HG02759 (cell line): ENCODE results near the gene CDS2.

Experiments
- ATAC-seq: cut with Tn5 transposase; IDR thresholded peaks from one replicate; pipeline ENCODE4 v1.9.1; 2021; ENCODE audit warnings: mild to moderate bottlenecking, moderate library complexity; ENCODE audit not compliant: unreplicated experiment

Gene CDS2

DNA sequence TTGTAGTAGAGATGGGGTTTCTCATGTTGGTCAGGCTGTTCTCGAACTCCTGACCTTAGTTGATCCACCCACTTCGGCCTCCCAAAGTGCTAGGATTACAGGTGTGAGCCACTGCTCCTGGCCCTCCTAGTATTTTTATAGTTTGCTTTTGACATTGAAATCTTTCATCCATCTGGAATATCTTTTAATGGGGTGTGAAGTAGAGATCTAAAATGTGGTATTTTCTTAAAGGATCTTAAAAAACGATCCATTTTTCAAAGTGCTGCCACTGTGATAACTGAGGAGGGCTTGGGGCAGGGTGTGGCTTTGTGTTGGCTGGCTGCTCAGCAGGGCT lies 23.1 kb downstream of the CDS2 start:
- no peak for ATAC-seq

DNA sequence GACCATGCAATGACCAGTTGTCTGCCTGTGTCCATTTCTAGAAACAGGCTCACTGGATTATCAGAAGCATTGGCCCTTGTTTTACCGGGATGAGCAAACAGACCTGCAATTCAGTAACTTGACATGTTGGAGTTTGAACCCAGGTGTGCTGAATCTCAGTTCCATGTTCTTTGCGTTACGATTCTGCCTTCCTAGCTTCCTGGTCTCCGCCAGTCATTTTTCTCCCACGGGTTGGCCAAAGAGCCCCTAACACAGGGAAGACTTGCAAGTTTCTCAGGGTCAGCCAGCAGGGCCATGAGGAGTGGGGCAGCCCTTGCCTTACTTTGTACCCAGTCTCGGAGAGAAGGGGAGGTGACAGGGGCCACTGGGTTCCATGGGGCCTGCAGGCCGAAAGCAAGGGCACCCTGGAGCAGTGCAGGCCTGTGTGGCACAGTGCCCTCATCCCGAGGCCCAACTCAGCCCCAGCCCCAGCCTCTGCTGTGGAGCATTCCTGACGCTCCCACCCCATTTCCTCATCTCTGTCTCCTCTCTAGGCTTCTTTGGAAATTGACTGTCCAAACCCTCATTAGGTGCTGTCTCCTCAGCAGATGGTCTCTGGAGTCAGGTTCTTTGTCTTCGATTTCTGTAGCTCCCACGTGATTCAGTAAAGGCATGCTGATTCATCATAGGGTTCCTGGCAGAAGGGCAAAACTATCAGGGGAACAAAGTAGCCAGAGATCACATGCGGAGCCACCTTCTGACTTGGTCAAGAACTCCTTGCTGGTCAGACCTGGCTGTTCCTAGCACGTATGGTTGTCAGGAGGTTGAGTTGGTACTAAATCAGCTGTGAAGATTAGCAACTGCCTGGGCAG lies 23.6 kb downstream of the CDS2 start:
- ATAC-seq = no peak

DNA sequence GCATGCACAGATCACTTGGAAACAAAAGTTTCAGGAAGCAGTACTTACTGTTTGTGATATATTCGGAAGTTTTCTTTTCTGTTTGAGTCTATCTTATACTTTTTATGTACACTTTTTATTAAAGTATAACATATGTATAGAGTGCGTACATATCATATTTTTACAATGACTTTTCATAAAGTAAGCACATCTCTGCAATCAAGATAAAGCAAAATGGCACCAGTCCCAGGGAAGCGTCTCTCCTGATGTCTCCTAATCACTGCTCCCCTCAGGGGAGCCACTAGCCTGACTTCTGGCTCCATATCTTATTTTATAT lies 26.3 kb downstream of the CDS2 start:
- no peak for ATAC-seq

DNA sequence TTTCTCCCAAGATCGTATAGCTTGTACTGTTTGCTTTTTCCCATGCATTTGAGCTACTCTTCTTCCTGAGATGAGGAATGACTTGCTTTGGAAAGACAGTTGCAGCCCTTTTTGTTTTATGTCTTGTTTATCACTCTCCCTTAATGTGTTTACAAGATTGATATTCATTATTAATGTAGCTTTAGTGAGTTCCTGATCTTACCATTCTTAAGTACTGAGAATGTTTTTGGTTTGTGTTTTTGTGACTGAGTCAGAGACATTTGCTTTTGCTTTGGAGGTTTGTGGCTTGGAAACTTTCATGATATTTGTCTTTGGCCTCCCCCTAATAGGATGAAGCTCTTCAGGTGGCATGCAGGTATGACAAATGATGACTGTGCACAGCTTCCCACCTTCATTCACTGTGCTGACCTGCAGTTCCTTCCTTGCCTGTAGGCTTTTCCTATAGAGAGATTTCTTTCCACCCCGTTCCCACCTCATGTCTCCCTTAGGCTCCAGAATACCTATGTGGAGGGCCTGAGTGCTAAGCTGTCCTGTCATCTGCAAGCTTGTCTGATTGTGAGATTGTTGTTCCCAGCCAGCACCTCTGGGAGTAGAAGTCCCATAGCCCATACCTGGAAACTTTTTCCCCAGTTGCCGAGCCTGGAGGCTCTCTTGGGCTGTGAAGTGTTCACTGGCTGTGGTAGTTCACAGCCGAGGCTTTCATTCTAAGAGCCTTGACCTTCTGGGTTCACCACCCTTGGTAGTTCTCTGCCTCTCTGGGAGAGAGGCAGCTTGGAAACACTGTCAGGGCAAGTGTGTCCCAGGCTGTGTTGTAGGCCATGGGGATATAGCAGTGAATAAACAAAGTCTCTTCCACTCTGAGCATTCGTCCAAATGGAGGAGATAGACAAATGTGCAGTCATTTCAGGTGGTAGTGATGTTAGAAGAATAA lies 27.1 kb downstream of the CDS2 start:
- no peak for ATAC-seq

DNA sequence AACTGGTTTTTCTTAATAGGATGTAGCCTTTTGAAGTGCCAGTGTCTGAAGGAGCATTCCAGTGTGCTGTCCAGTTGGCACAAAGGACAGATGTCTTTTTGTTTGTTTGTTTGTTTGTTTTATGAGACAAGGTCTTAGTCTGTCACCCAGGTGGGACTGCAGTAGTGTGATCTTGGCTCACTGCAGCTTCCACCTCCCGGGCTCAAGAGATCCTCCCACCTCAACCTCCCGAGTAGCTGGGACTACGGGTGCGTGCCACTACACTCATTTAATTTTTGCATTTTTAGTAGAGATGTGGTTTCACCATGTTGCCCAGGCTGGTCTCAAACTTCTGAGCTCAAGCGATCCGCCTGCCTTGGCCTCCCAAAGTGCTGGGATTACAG lies 27.7 kb downstream of the CDS2 start:
- ATAC-seq = no peak

DNA sequence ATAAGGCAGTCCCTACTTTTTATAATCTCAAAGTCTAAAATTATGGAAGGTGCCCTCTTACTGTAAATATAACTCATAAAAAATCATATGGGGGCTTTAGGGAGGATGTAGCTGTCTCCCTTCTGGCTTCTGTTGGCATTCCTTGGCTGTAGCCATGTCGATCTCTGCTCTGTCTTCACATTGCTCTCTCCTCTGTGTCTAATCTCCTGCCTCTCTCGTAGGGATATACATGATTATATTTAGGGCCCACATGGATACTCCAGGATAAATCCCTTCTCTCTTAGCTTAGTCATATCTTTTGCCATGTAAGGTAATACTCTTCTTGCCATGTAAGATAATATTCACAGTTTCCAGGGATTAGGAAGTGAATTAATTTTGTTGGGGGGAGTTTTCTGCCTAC lies 28.6 kb downstream of the CDS2 start:
- no peak for ATAC-seq

DNA sequence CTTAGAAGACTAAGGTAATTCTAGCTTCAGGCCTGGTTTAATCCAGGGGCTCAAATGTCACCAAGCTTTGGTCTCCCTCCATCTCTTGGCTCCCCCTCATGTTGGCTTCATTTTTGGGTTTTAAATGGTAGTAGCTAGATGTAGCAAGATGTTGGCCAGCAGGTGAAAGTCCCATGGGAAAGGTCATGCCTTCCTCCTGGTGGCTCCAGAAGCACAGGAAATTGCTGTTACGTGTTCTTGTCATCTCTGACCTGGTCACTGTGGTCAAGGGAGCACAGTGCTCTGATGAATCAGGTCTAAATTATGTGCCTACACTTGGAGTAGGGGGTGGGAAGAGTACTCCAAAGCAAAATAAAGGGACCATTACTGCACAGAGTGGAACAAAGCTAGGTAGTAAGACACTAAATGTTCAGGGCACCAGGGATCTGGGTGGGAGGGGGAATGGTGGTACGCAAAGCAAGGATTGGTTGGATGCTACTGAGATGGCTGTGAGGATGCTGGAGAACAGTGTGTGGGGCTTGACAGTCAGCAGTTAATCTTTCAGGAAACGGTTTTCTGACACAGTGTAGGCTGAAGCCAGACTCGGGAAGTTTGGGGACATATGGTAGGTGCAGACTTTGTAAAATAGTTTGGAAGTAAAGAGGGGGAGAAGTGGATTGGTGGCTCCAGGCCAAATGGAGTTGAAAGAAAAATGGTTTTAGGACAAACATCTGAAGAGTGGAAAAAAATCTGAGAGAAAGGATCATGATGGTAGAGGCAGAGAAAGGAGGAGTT lies 30.1 kb downstream of the CDS2 start:
- no peak for ATAC-seq

DNA sequence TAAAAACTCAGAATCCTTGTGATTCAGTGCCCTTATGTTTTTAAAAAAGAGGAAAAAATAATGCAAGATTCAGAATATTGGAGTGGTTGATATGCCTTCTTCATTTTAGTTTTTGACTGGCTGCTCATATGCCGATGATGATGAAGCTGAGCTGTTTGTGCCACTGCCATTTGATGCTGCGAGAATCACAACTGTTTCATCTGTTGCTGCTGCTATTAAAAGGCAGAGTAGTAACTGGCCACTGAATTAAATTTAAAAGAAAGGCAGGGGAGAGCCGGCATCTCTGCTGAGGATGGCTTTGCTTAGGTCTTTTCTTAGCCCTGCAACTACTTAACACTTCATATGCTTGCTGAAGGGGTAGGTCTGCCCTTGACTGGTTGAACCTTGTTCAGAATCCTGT lies 33.1 kb downstream of the CDS2 start:
- no peak for ATAC-seq

DNA sequence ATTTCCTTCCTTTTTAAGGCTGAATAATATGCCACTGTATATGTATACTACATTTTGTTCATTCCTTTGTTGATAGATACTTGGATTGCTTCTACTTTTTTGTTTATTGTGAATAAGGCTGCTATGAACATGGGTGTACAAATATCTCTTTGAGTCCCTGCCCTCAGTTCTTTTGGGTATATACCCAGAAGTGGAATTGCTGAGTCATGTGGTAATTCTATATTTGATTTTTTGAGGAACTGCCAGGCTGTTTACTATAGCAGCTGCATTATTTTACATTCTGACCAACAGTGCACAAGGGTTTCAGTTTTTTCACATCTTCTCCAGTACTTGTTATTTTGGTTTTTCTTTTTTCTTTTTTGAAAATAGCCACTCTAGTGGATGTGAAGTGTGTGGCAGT lies 34.1 kb downstream of the CDS2 start:
- no peak for ATAC-seq

DNA sequence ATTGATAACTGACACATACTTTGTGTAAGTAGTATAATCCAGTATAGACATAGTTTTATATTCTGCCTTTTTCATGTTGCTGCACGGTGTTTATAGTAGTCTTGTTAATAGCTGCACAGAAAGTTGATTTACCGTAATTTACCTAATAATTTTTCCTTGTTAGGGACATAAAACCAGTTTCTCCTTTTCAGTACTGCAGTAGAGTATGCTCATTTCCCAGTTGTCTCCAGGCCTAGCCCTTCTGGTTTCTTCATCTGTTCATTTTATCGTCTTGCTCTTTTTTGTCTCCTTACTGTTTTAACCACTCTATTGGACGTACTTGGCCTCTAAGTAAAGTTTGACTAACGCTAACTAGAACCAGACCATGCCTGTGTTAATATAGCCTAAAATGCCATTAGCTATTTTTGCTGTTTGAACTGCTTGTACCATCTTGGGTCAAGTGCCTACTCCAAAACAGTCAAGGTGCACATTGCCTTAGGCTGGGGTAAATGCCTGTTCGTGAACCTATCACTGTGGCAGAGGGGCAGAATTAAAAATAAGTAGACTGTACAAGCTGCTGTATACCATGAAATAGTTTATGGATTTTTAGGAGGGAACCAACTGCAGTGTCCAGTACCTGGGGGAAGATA lies 34.8 kb downstream of the CDS2 start:
- no peak for ATAC-seq

DNA sequence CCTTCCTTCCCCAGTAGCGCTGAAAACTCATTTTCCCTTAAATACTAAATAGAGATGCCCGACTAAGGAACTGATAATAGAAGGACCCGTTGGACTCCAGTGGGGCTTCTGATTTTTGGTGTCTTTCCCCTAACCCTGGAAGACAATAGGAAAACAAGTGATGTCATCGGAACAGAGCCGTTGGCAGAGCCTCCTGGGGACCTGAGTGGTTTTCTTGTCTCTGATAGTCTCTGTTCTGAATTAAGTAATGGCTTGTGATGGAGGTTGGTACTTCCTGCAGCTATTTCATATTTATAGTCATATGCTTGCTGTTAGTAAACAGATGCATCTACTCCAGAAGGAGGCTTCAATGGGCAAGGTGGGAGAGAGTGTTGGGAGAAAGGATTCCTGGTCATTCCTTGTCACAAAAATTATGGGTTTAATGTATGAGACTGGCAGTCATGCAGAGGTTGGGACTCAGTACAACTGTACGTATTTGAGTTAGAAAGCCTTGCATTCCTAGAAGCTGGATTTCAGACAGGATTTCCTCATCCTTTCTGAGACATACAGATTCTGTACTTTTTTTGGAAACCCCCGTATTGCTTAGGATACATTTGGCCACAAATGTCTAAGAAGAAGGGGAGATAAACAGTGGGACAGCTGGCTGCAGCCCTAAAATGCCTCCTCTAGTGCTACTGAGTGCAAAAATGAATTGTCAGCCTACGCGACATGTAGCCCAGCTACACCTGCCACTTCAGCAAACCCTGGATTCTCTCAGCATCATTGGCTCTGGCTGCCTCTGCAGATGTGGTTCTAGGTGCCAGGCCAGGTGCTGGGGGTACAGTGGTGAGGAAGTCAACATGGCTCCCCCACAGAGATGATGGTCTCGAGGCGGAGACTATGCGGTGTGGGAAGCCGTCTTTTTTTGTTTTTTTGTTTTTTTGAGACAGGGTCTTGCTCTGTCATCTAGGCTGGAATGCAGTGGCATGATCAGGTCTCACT lies 38.1 kb downstream of the CDS2 start:
- no peak for ATAC-seq

DNA sequence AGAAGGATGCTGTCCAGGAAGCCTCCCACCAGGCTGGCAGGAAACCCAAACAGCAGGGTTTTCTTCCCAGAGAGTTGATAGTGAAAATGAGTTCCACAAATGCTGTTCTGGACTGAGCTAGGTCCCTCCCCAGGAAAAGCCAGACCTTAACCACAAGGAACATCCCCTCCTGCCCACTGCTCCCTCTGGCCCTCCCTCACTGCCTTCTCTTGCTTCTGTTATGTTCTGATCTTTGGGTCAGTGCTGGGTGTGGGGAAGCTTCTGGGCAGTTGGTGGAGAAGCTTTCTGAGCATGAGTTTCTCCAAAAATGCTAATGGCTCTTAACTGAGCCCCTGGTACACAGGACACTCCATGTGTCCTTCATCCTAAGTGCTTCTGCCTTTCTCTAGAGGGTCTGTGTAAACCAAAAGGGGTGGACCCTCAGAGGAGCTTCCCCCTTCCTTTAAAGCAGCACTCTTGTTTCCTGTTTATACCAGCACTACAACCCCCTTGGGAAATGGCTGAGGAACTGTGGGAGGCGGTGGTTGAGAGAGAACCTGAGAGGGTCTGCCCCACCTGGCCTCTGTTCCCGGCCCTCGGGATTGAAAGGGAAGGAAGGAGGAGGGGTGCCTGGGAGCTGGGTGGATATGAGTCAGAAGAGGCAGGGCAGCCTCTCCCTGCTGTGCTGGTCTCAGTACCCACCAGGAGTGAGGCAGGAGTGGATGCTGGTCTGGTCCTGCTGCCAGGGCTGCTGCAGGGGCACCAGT lies 42.0 kb downstream of the CDS2 start:
- no peak for ATAC-seq

DNA sequence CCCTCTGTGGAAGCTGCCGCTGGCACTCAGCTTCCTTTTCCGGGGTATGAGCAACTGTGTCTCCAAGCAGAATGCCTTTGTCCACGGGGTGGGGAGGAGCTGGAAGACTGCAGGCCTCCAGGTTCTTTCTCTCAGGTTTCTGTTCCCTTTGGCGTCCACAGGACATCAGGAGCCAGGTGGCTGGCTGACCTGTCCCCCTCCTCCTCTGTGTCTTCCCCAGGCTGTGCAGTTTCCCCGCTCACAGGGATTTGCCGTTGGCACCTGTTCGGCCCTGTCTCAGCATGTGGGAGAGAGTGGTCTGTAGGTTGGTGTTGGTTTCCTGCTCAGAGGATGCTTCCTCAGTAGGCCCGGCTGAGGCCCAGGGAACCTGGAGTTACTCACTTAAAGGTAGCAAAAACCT lies 43.5 kb downstream of the CDS2 start:
- no peak for ATAC-seq

DNA sequence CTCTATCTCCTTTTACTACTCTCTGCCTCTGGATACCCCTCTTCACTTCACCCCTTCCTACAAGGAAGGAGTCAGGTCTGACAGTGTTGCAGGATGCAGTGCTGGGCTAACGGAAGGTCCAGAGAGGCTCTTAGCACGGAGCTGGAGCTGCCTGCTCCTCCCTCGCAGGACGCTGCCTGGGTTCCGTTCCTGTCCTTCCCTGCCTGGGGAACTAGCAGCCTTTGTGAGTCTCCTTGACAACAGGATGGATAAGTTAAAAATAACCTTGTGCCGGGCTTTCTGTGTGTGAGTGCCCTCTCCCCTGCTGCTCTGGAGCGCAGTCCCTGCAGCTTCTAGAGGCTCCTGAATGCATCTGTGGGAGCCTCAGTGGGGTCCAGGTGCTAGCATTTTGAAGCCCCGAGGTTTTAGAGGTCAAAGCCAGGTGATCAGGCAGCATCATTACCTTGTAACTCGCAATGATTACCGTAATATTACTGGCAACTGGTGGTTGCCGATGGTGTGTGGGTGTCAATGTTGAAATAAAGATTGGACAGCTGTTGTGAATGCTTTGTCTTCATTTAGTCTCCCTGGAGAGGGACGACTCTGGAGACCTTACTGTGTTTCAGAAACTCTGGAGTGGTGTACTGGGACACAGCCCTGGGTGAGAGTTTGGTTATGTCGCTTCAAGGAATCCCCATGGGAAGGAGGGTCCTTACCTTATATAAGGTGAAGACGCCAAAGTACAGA lies 44.4 kb downstream of the CDS2 start:
- no peak for ATAC-seq

DNA sequence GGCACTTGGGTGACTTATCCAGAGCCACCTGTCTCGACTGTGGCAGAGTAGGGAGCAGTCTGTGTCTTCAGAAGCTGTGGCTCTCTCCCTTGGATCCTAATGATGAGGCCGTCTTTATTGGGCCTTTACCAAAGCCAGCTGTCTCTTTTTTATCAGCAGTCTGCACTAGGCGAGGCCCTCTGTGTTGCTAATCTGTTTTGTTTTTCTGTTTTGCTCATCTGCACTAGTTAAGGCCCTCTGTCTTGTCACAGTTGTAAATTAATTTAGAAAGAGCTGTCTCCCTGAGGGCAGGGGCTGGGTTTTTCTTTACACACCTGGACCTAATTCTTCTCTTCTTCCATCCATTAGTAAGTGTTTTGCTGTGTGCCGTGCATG lies 45.0 kb downstream of the CDS2 start:
- peak; percentile 30 for ATAC-seq

DNA sequence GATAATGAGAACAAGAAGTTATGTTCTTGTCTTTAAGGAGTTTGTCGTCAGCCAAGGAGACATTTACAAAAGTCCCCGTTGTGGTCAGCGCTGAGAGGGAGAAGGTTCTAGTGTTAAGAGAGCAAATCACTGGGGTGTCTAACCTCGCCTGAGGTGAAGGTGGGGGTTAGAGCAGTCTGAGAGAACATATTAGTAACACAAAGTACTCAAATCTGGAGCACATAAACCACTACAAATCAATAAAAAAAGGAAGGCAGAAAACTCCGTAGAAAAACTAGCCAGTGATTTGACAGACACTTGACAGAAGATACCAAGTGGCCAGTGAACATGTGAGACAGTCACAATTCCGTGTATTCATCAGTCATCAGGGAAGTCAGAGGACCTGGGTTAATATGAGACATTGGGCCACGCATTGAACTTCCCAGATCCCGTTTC lies 45.4 kb downstream of the CDS2 start:
- peak; percentile 35 for ATAC-seq

DNA sequence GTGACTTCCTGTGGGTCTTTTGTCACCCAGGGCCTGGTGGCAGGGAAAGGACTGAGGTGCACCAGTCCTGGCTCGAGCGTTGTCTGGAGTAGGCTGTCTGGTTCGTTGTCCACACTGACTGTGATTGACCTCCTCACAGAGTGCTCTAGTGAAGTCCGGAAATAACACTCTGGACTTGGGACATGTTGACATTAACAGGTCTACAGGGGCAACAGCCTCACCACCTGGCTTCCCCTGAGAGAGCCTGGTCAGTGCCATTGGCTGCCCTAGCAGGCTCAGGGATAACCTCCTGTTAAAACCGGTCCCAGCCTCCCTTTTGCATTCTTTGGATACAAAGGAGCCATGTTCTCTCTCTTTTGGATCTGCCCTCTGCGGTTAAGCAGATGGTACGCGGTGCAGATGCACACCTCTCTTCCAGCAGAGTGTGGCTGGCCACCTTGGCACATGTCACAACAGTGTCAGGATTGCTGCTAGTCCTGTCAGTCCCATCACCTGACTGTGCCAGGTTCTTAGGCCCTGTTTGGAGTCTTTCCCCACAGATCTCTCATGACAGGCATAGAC lies 46.2 kb downstream of the CDS2 start:
- ATAC-seq = no peak

DNA sequence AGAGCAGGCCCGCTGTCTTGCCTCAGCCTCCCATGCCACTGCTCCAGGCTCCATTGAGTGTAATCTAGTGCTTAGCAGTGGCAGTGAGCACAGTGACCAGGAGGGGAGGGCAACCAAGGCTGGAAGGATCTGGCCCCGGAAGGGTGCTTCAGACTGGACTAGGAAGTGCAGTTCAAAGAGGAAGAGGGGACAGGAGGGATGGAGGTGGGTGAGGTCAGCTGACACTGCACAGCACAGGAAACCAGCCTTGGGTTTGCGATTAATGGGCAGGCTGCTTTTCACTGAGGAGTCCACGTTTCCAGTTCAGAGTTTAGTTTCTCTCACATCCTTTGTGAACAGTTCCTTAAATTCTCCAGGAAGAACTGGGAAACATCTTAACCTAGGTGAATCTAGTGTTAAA lies 46.9 kb downstream of the CDS2 start:
- ATAC-seq = no peak
